Lower leg skin (tissue), 4 donors: Measurements from ENCODE around the gene CRIP1. TPM values are rescaled to one million over a fixed set of nuclear protein-coding genes. Genes with fewer than 3 reads are reported as not detected.

ENCODE experiments used
- DNase-seq, 2 donors: peaks; one replicate each; pipeline ENCODE4 v3.0.0-alpha.2; 2019; ENCODE audit warnings: low spot score in 2 of 2
- H3K4me3 ChIP-seq: fragments of 200-600 bp; sonication (generic); 2 replicates; pipeline ENCODE4 v1.5.1; 2017; ENCODE audit warnings: mild to moderate bottlenecking, low read depth; ENCODE audit not compliant: poor library complexity, severe bottlenecking
- POLR2A ChIP-seq, 2 donors: fragments of 450-650 bp; IDR thresholded peaks; one replicate each; pipeline ENCODE4 v1.6.1; 2016 to 2017; ENCODE audit warnings: antibody characterized with exemption in 2 of 2, mild to moderate bottlenecking in 1 of 2, moderate library complexity in 1 of 2
- WGBS, 2 donors: methylation state at CpG; one replicate each; pipeline ENCODE4 v1.1.5; 2018; 5-methylcytosine and 5-hydroxymethylcytosine counted together
- intact Hi-C: fragments of 100-400 bp; cut with DNase I; formaldehyde crosslinking; loops from one replicate; pipeline ENCODE4 v1.15.0; 2023; ENCODE audit warnings: low total_unique reads
- total RNA-seq, 4 donors: library from RNA; depleted of rRNA; stranded (reverse); fragments of >200 nt; gene quantifications; one replicate each; pipeline ENCODE4 v1.1.0, GENCODE V29; 2016
- TF ChIP-seq, protein P1 (sequence below), 3 donors: fragments of 450-650 bp; IDR thresholded peaks; one replicate each; pipeline ENCODE4 v1.5.1; 2016; ENCODE audit warnings: antibody characterized with exemption in 3 of 3, mild to moderate bottlenecking in 3 of 3, moderate library complexity in 2 of 3

Gene CRIP1
- total RNA-seq, 4 donors from 2014 or later: 13.1 to 103 (median 63.2) TPM

DNA sequence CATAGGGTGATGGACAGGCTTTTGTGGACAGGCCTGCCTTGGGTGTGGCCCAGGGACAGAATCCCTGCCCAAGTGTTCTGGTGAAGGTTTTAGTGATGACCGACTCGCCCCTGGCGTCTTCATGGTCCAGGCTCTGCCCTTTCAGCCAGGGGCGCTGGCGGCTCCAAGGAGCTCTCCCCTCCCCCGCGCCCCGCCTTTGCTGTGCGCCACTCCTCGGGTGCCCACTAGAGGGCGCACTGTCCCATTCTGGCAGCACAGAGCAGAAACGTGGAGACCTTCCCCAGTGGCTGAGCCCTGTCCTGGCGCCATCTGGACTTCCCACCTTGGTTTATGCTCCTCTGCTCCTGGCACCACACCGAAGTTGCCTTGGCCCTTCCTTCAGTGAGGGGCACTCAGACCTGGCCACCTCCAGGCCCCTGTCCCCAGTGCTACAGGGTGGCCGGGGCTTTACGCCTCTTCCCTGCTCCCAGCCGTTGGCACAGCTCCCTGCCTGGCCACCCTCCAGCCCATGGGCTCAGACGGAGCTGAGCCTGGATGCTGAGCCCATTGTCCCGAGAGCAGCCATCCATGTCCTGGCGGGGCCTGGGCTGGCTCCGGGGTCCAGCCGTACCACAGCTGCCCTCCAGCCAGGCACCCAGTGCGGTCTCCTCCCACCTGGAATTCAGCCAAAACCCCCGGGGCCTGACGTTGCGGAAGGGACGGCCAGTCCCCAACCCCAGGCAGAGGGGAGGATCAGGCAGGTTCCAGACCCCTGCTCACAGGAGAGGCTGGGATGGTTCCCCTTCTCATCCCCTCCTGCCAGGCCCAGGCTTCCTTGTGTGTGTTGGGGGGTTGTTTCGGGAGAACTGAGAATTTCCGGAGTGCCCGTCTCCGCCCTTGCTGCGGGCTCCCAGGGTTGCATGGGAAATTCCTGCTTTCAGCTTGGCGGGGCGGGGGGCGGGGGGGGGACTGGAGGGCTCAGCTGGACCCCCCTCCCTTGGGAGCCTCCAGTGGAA is 5.6 kb upstream of the CRIP1 start:
- H3K4me3 ChIP-seq: peak overlapping the region; percentile 3
- intact Hi-C loops: no loop called here
- DNase-seq: peak; percentile 86 to 98
- TF ChIP-seq POLR2A (IDR thresholded peaks at IDR 0.05): no peak
- TF ChIP-seq, protein P1, sequence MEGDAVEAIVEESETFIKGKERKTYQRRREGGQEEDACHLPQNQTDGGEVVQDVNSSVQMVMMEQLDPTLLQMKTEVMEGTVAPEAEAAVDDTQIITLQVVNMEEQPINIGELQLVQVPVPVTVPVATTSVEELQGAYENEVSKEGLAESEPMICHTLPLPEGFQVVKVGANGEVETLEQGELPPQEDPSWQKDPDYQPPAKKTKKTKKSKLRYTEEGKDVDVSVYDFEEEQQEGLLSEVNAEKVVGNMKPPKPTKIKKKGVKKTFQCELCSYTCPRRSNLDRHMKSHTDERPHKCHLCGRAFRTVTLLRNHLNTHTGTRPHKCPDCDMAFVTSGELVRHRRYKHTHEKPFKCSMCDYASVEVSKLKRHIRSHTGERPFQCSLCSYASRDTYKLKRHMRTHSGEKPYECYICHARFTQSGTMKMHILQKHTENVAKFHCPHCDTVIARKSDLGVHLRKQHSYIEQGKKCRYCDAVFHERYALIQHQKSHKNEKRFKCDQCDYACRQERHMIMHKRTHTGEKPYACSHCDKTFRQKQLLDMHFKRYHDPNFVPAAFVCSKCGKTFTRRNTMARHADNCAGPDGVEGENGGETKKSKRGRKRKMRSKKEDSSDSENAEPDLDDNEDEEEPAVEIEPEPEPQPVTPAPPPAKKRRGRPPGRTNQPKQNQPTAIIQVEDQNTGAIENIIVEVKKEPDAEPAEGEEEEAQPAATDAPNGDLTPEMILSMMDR (IDR thresholded peaks at IDR 0.05): peak in 1 of 3 donors; percentile 96
- 0 to 1% methylated on average over 17 to 21 of the region's 35 CpGs for WGBS, 2 donors

DNA sequence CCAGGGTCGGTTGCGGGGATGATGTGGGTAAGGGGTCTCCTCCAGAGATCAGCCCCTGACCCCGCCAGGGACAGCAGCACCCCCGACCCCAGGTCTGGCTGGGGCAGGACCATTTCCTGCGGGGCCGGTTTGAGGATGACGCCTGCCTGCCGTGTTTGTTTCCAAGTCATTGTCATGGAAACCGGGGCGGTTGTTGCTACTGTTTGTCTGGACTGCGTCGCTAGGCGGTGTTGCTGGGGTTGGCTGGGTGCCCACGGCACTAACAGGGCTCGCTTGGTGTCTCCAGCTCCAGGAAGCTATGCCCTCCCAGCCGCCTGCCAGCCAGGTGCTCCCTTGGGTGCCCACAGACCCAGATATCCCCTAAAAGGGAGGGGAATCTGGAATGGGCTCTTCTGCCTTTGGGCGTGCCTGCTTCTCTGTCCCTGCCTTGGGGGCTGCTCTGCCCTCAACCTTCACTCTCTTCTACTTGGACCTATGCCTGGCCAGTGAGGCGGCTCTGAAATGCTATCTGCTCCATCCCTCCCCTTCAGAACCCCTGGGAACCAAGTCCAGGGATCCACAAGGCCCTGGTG is 4.7 kb upstream of the CRIP1 start:
- intact Hi-C loops: no loop called here
- TF ChIP-seq POLR2A (IDR thresholded peaks at IDR 0.05): no peak
- TF ChIP-seq, protein P1 (IDR thresholded peaks at IDR 0.05): no peak
- peak; percentile 96 to 99 for DNase-seq
- no peak overlapping the region for H3K4me3 ChIP-seq
- 2% methylated on average over 10 to 15 of the region's 18 CpGs for WGBS, 2 donors

DNA sequence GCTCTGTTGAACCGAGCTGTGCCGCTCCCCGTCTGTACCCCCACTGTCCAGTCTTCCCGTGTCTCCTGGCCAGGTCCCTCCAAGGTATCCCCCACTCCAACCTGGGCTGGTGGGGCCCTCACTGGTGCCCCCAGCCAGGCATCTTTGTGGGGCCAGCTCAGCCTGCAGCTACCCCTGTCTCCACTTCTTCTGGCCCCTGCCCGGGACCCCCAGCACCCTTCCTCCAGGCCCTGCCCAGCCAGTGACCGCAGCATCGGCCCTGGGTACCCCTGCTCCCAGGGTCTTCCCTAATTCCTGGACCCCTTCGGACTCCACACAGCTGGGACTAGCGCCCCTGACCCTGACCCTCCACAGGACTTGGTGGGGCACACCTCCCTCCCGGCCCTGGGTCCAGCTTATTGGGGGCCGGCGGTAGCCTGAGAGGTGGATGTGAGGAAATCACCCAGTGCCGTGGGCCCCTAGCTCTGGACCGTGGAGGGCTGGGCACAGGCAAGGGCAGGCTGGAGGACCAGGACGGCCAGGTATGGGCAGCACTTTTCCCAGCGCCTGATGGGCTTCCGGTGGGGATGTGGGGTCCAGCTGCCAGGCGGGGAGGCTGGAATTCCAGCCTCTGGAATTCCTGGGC is 4.1 kb upstream of the CRIP1 start:
- no peak overlapping the region for H3K4me3 ChIP-seq
- intact Hi-C loops: no loop called here
- no peak for DNase-seq
- whole genome bisulfite sequencing, 2 donors: 54% methylated on average over 14 to 16 of the region's 18 CpGs
- TF ChIP-seq POLR2A (IDR thresholded peaks at IDR 0.05): no peak
- TF ChIP-seq, protein P1 (IDR thresholded peaks at IDR 0.05): no peak

DNA sequence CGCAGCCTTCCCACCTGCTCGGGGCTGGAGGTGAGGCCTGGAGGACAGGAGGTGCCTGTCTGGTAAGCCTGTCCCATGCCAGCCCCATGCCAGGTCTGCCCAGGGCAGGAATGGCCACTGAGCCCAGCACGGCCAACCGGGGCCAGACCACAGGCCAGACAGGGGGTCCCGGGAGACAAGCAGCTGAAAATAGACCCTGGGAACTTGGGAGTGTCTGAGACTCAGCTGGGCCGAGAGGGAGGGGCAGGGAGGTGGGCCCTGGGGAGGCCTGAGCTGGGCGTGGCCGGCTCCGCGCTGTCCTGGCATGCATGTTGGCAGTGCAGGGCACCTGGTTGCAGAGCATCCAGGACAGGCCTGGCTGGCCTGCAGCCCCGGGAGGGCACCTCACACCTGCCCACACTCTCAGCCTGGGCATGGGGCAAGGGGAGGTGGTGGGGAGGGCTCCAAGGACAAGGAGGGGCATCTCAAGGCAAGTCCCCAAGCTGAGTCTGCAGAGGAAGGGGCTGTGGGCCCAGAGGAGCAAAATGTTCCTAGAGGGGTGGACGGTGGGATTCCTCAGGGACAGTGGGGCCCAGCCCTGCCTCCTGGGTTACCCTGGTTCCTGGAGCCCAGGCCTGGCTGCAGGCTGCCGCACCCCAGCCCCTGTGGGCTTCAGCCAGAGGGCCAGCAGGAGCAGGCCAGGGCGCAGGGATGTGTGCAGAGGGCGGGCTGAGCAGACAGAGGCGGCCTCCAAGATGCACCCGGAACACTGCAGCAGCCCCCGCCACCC is 3.2 kb upstream of the CRIP1 start:
- TF ChIP-seq, protein P1 (IDR thresholded peaks at IDR 0.05): no peak
- no peak for TF ChIP-seq POLR2A (IDR thresholded peaks at IDR 0.05)
- intact Hi-C loops: no loop called here
- 10 to 19% methylated on average over 15 to 17 of the region's 18 CpGs for WGBS, 2 donors
- peak; percentile 18 to 93 for DNase-seq
- no peak overlapping the region for H3K4me3 ChIP-seq
